Mucosa of descending colon (tissue), 3 donors: ENCODE results near the gene RIC1. TPM values are rescaled to one million over a fixed set of nuclear protein-coding genes. Genes with fewer than 3 reads are reported as not detected.

Source experiments
- ATAC-seq: fragments of 200-7000 bp; cut with Tn5 transposase; one replicate; pipeline ENCODE4 v1.9.1; 2020; ENCODE audit warnings: mild to moderate bottlenecking, moderate library complexity
- DNase-seq, 3 donors: peaks; one replicate each; pipeline ENCODE4 v3.0.0-alpha.2; 2020
- H3K36me3 ChIP-seq: fragments of 200-600 bp; one replicate; pipeline ENCODE4 v1.8.0; 2021; ENCODE audit warnings: low read depth, mild to moderate bottlenecking
- H3K4me1 ChIP-seq: fragments of 200-600 bp; one replicate; pipeline ENCODE4 v1.8.0; 2021; ENCODE audit warnings: low read depth, mild to moderate bottlenecking
- H3K4me3 ChIP-seq: fragments of 200-600 bp; one replicate; pipeline ENCODE4 v1.8.0; 2021; ENCODE audit warnings: mild to moderate bottlenecking
- H3K9me3 ChIP-seq: fragments of 200-600 bp; one replicate; pipeline ENCODE4 v1.8.0; 2021; ENCODE audit warnings: mild to moderate bottlenecking
- CTCF ChIP-seq: fragments of 200-600 bp; IDR thresholded peaks from one replicate; pipeline ENCODE4 v1.8.0; 2022; ENCODE audit warnings: antibody characterized with exemption, mild to moderate bottlenecking
- intact Hi-C, 2 donors: fragments of 100-400 bp; cut with DNase I in 1 of 2; cut with micrococcal nuclease in 1 of 2; formaldehyde crosslinking; loops; one replicate each; pipeline versions ENCODE4 v1.11.0 to v1.11.1; 2022; cut with DNase I, micrococcal nuclease
- total RNA-seq, 3 donors: library from RNA; stranded (reverse); fragmentation: NEBNext Ultra II Directional in 2 of 3; extraction: Animal tissue kit (Norgen Biotek cat#: 25700) in 2 of 3; gene quantifications; one replicate each; pipeline versions ENCODE4 v1.2.1 to v1.2.4, GENCODE V29; 2021 to 2023
- donor health status: DM: no; HTN: no; CAD: no; lungs with moderate emphysema.
- donor health status: DM: no; HTN: no; CAD: no.
- donor health status: DM: no; HTN: yes; CAD: no.

RIC1 gene
- total RNA-seq, 3 donors from 2014 or later = 15.8 to 22.4 (median 20.2) TPM

- intact Hi-C loops = no loop called here
These were observed 16.7 kb upstream of the RIC1 start for GRCh38 chr9:5612185-5612530.

GRCh38 chr9:5614192-5614591 lies 14.7 kb upstream of the RIC1 start:
- intact Hi-C loops = no loop called here
- TF ChIP-seq CTCF = no peak
- Histone ChIP-seq H3K4me1 (no peaks in the 10 kb centered on the region), H3K36me3 (no peaks in the 10 kb centered on the region), H3K9me3 (no peaks in the 10 kb centered on the region), H3K4me3 (no peak overlapping the region)
- DNase-seq (no peak), ATAC-seq (no peak)

More at GRCh38 chr9:5612185-5612530, 16.7 kb upstream of the RIC1 start:
- H3K4me3 ChIP-seq = no peak overlapping the region
- TF ChIP-seq CTCF = no peak
- no peak for ATAC-seq
- no peaks in the 10 kb centered on the region for H3K9me3 ChIP-seq
- H3K4me1 ChIP-seq = no peaks in the 10 kb centered on the region
- DNase-seq = no peak
- H3K36me3 ChIP-seq = no peaks in the 10 kb centered on the region

GRCh38 chr9:5614985-5615384 lies 13.9 kb upstream of the RIC1 start:
- no peak for TF ChIP-seq CTCF
- Histone ChIP-seq H3K4me3 (no peak overlapping the region), H3K9me3 (no peaks in the 10 kb centered on the region), H3K4me1 (no peaks in the 10 kb centered on the region), H3K36me3 (no peaks in the 10 kb centered on the region)
- DNase-seq = no peak
- no peak for ATAC-seq
- intact Hi-C loops = no loop called here

GRCh38 chr9:5617749-5618148 lies 11.2 kb upstream of the RIC1 start:
- peak; percentile 62 for ATAC-seq
- no peak overlapping the region for H3K4me3 ChIP-seq
- H3K4me1 ChIP-seq = no peaks in the 10 kb centered on the region
- no peaks in the 10 kb centered on the region for H3K36me3 ChIP-seq
- intact Hi-C loops = no loop called here
- no peak for TF ChIP-seq CTCF
- H3K9me3 ChIP-seq = no peaks in the 10 kb centered on the region
- no peak for DNase-seq

- H3K9me3 ChIP-seq = no peaks in the 10 kb centered on the region
- no peak for ATAC-seq
- no peak for DNase-seq
- TF ChIP-seq CTCF = no peak
- H3K4me3 ChIP-seq = no peak overlapping the region
- intact Hi-C loops = no loop called here
- H3K36me3 ChIP-seq = no peaks in the 10 kb centered on the region
- no peaks in the 10 kb centered on the region for H3K4me1 ChIP-seq
These were observed 8.4 kb upstream of the RIC1 start for GRCh38 chr9:5620494-5620893.

- Histone ChIP-seq H3K9me3 (no peaks in the 10 kb centered on the region), H3K36me3 (no peaks in the 10 kb centered on the region), H3K4me3 (no peak overlapping the region), H3K4me1 (no peaks in the 10 kb centered on the region)
- DNase-seq (no peak), ATAC-seq (peak; percentile 19)
- intact Hi-C loops = no loop called here
- TF ChIP-seq CTCF = no peak
These were observed 7.6 kb upstream of the RIC1 start for GRCh38 chr9:5621327-5621726.
